HG02870 (cell line): ENCODE results near the gene CD300H.

Experiments used
- ATAC-seq: cut with Tn5 transposase; IDR thresholded peaks from one replicate; pipeline ENCODE4 v1.9.1; 2021; ENCODE audit warnings: mild to moderate bottlenecking, moderate library complexity; ENCODE audit not compliant: unreplicated experiment

Gene CD300H

DNA sequence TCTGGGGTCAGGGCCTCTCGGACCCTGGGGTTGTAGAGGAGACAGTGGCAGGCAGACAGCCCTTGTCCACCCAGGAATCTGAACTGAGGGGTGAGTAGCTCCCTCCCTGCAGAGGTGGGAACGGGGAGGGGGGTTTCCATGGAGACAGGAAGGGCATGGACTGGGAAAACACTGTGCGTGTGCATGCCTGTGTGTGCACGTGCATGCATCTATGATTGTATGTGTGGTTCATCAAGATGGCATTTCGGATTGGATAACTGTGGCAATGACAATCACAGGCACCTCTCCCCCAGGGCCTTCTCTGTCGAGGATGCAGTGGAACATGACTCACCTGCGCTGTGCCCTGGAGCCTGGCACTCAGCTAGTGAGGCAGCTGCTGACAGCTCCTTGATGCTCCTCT lies 15.3 kb downstream of the CD300H start:
- no peak for ATAC-seq

- ATAC-seq: no peak
These were observed 16.7 kb downstream of the CD300H start for GRCh38 chr17:74550602-74551001.

GRCh38 chr17:74549343-74549742 lies 18.0 kb downstream of the CD300H start:
- no peak for ATAC-seq

DNA sequence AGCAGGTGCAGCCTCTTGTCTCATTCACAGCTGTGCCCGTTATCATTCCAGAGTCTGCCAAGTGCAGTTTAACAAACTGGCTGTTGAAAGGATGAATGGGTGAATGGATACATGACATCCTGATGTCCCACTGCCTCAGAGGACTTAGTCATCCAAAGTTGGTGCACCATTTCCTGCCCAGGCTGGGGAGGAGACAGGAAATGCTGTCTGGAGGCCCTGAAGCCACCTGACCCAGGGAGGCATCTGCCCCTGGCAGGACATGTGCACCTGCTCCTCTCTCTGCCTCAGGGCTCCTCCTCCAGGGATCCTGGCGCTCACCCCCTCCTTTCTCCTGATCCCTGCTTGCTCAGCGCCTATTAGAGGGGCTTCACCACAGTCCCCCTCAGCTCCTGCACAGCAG lies 19.6 kb downstream of the CD300H start:
- ATAC-seq: no peak

GRCh38 chr17:74547264-74547663 lies 20.0 kb downstream of the CD300H start:
- no peak for ATAC-seq

DNA sequence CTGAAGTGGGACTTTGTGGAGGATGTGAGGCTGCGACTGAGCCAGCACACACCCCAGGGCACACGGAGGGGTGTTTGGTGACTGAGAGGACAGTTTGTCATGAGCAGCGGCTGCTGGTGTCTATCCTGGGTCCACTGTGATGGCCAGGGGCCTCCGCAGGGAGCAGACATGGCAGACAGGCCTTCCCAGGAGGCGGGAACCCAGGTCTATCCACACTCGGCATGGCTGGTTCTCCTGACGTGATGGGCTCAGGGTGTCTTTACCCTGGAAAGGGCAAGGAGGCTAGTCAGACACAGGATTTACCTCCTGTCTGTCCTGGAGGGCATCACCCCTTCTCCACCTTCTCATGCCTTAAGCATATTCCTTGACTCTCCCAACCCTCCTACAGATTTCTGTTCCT lies 20.7 kb downstream of the CD300H start:
- ATAC-seq: no peak

- no peak for ATAC-seq
These were observed 21.5 kb downstream of the CD300H start, which contains the start of gene CD300C for GRCh38 chr17:74545843-74546230. TSS of gene CD300C (minus strand) at chr17:74546115. CDS start at chr17:74545782, 333 bp downstream.

GRCh38 chr17:74544991-74545842 lies 22.1 kb downstream of the CD300H start:
- ATAC-seq: no peak

GRCh38 chr17:74543891-74544760 lies 23.2 kb downstream of the CD300H start:
- no peak for ATAC-seq

DNA sequence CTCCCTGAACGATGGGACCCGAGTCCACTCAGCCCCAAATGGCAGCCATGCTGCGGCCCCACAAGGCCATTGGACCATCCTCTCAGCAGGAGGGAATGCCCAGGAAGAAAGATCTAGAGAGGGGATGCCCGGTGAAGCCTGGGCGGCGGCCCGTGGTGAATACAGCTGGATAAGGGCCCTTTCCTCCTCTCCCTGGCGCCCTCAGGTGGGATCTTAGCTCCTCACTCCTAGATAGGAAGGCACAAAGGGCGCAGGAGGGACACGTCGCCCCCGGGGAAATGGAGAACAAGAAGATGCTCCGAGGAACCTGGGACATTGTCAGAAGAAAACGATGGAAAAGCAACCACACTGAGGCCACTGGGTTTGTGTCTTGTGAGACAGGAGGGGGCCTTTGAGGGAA lies 23.9 kb downstream of the CD300H start:
- no peak for ATAC-seq

GRCh38 chr17:74542727-74543383 lies 24.5 kb downstream of the CD300H start:
- no peak for ATAC-seq

- no peak for ATAC-seq
These were observed 25.1 kb downstream of the CD300H start for GRCh38 chr17:74542166-74542565.

DNA sequence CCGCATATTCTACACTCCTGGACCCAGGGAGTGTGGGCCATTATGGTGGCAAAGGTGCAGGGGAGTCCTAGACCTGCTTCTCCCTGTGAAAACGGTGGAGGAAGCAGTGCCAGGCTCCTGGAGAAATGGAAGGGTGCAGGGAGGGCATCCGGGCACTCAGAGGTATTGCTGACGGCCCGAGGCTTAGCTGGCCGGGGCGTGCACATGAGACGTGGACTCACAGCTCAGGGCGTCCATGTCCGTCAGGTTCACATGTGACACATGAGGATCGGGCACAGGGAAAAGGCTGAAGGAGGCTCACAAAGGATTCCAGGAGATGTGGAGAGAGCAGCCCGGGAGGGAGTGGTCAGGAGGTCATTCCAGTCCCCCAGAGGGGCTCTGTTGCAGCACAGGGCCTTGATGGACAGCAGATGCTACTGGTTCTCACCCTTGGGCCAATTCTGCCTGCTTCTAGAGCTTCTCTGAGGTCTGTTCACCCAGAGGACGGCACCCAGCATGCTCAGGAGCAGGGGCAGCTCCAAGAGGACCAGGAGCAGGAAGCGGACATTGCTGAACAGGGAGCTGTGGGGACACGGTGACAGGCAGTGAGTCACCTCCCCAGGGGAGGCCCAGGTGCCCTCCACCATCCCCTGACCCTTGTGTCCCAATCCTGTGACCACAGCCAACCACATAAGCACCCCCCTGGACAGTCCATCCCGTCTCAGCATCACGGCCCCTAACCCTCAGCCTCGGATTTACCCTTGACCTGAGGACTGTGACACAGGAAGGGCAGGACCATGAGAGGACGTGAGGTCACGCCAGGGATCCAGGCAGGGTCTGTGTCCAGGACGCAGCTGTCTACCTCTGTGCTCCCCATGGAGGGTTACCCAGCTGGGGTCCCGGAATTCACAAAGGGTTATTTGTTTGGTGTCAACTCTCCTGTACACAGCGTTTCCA lies 25.9 kb downstream of the CD300H start:
- no peak for ATAC-seq

DNA sequence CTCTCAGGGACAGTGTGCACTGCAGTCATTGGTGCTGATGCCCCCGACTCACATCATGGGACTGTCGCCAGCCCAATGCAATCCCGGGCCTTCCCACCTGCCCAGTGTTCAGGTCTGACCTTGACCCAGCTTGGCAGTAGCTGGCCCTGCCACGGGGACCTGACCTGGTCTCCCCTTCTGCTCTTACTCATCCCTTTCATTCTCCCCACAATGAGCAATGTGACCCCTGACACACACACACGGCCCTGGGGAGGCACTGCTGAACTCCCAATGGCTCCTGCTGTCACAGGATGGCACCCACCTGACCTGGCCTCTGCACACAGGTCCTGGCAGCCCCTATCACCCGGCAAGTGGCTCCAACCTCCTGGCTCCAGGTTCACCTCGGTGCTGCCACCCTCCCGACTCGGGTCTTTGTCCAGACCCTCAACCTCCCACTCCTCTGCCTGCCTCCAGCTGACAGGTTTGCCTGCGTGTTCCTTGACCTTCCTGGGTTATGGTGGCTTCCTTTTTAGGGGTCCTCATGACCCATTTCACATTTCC lies 28.0 kb downstream of the CD300H start:
- no peak for ATAC-seq

DNA sequence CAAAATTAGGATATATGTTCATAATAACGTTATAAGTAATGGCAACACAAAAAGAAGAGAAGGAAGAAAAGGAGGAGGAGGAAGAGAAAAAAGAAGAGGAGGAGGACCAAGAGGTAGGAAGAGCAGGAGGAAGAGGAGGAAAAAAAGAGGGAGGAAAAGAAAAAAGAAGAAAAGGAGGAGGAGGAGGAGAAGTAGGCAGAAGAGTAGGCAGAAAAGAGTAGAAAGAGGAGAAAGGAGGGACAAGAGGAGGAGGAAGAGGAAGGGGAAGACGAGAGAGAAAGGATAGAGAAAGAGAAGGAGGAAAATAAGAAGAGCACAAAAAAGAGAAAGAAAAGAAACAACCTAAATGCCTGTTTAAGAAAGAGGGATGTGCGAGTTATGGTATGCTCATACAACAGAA lies 30.4 kb downstream of the CD300H start:
- ATAC-seq: no peak

DNA sequence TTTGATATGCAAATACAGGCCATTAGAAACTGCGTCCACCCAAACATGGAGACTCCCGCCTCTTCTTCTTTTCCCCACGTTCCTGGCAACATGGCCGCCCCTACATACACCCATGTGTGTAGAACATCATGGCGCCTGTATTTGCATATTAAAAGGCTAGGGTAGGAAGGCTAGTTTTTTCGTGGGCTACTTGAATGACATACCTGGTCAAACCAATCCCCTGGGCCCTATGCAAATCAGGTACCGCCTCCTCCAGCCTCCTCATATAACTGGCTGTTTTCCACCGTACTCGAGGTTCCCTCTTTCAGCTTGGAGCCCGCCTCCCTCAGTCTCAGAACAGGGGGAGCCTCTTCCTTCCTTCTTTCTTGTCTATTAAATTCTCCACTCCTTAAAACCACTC lies 35.2 kb downstream of the CD300H start:
- ATAC-seq: no peak

DNA sequence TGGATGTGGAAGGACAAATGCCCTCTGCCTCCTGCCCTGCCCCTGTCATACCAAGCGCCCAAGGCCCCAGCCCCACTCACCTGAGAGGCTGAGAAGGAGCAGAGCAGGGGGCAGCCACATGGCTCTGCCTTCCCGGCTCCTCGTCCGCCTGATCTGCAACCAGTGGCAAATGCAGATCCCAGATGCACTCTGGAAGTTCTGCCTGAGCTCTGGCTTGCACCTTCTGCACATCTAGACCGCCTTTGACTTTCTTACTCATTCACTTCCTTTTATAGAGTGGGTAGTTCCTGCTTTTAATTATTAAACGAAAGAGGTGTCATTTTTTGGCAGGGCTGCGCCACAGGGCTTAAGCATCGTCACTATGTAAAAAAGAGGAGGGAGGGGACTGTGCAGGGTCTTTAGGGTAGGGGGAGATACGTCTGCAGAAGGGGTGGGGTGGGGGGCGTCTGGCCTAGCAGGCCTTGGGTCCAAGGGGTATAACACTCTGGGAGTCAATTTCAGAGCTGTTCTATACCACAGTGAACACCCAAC lies 36.0 kb downstream of the CD300H start, which contains the start of gene CD300LB:
TSS of gene CD300LB (minus strand) at position 245 of the 531 bp plus-strand sequence. CDS start at position 120, 125 bp downstream.
- no peak for ATAC-seq

- no peak for ATAC-seq
These were observed 36.5 kb downstream of the CD300H start for GRCh38 chr17:74530831-74531150.

DNA sequence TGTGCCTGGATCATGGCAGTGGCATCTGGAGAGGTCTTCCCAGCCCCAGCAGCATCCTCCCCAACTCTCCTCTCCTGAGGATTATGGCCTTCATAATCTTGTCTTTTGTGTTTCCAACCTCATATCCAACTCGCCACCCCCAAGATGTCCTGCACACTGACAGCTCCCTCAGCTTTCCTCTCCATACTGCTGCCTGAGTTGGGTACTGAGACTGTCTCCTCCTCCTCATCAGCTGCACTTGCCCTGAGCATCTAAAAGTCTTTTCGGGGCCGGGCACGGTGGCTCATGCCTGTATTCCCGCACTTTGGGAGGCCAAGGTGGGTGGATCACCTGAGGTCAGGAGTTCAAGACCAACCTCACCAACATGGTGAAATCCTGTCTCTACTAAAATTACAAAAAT lies 38.1 kb downstream of the CD300H start:
- no peak for ATAC-seq
